ENCODE measurements around the gene RBM39. TPM values are rescaled to one million over a fixed set of nuclear protein-coding genes. Genes with fewer than 3 reads are reported as not detected.

The RBM39 gene
- polyA plus RNA-seq, 1 of the 3 experiments (the other 2 are of a cell fraction): 68.4 TPM

GRCh38 chr20:35720165-35721123 is 21.6 kb downstream of the RBM39 start:
- TF ChIP-seq MAX (IDR thresholded peaks at IDR 0.05; ENCODE audit: low read depth) (no peak), GATA2 (CRISPR knock-in tag; IDR thresholded peaks at IDR 0.05) (no peak), RFX5 (IDR thresholded peaks at IDR 0.05; ENCODE audit: low read length) (no peak), POLR2AphosphoS5 (IDR thresholded peaks at IDR 0.05; ENCODE audit: low read depth, low read length) (0 out of 2 replicates have a peak, but pooled peaks have one; percentile 8)
- Histone ChIP-seq H2AFZ (ENCODE audit: low read depth) (no peak overlapping the region), H3K27me3 (ENCODE audit: insufficient read depth) (no peaks in the 10 kb centered on the region), H3K4me3 (ENCODE audit: low read depth in 2 of 2, low read length in 1 of 2) (no peak overlapping the region), H3K9me3 (no peaks in the 10 kb centered on the region), H3K27ac (ENCODE audit: low read depth in 2 of 2, low read length in 1 of 2) (no peak overlapping the region), H3K4me1 (ENCODE audit: control insufficient read depth in 1 of 2, insufficient read depth in 2 of 2, low read depth in 1 of 2, low read length in 1 of 2) (no peaks in the 10 kb centered on the region), H3K4me2 (no peak overlapping the region), H3K9ac (no peak overlapping the region), H3K79me2 (ENCODE audit: insufficient read depth) (peaks cover 99% of the 10 kb centered on the region), H3F3A (replicated peaks; ENCODE audit: insufficient read depth) (peaks cover 58% of the 10 kb centered on the region), H4K20me1 (ENCODE audit: insufficient read depth) (peaks cover 95% of the 10 kb centered on the region), H3K9me2 (no peaks in the 10 kb centered on the region), H3K36me3 (replicated peaks in 1 of 2; ENCODE audit: control insufficient read depth in 1 of 2, insufficient read depth in 2 of 2, low read length in 1 of 2) (peaks cover 83 to 92% of the 10 kb centered on the region in 2 experiments)
- POLR2A ChIA-PET: interaction anchor here (0.6 to 1.8 kb wide), 2 partner anchors 9 to 22 kb away, joined by 3 to 9 read pairs; partner anchors contain the start of gene RBM39
- CTCF ChIA-PET: interaction anchor here (1.2 to 3.3 kb wide), 2 partner anchors 14 to 227 kb away, joined by 4 to 12 read pairs; no protein-coding TSS in a partner anchor
- WGBS (ENCODE audit: low lambda C conversion rate): 98% methylated on average over 13 of the region's 13 CpGs
- no peak for DNase-seq

GRCh38 chr20:35719717-35720116 is 22.3 kb downstream of the RBM39 start:
- WGBS (ENCODE audit: low lambda C conversion rate): 77% methylated on average over 8 of the region's 8 CpGs
- CTCF ChIA-PET: interaction anchor here (1.2 to 3.3 kb wide), 2 partner anchors 13 to 227 kb away, joined by 4 to 12 read pairs; no protein-coding TSS in a partner anchor
- Histone ChIP-seq H2AFZ (ENCODE audit: low read depth) (no peak overlapping the region), H3K79me2 (ENCODE audit: insufficient read depth) (peaks cover 99% of the 10 kb centered on the region), H3K27me3 (ENCODE audit: insufficient read depth) (no peaks in the 10 kb centered on the region), H4K20me1 (ENCODE audit: insufficient read depth) (peaks cover 96% of the 10 kb centered on the region), H3F3A (replicated peaks; ENCODE audit: insufficient read depth) (peaks cover 62% of the 10 kb centered on the region), H3K4me2 (no peak overlapping the region), H3K36me3 (replicated peaks in 1 of 2; ENCODE audit: control insufficient read depth in 1 of 2, insufficient read depth in 2 of 2, low read length in 1 of 2) (peaks cover 83 to 92% of the 10 kb centered on the region in 2 experiments), H3K4me1 (ENCODE audit: control insufficient read depth in 1 of 2, insufficient read depth in 2 of 2, low read depth in 1 of 2, low read length in 1 of 2) (no peaks in the 10 kb centered on the region), H3K9ac (no peak overlapping the region), H3K9me2 (no peaks in the 10 kb centered on the region), H3K9me3 (no peaks in the 10 kb centered on the region), H3K27ac (ENCODE audit: low read depth in 2 of 2, low read length in 1 of 2) (no peak overlapping the region), H3K4me3 (ENCODE audit: low read depth in 2 of 2, low read length in 1 of 2) (no peak overlapping the region)
- DNase-seq: no peak
- POLR2A ChIA-PET: interaction anchor here (0.6 to 1.8 kb wide), 2 partner anchors 8 to 23 kb away, joined by 3 to 9 read pairs; partner anchors contain the start of gene RBM39
- TF ChIP-seq NFIC (IDR thresholded peaks at IDR 0.05; ENCODE audit: borderline replicate concordance): no peak
- no peak for TF ChIP-seq REST (IDR thresholded peaks at IDR 0.05; ENCODE audit: low read depth, low read length)
- no peak for TF ChIP-seq MEF2A (IDR thresholded peaks at IDR 0.05; ENCODE audit: borderline replicate concordance, low read depth)
- TF ChIP-seq USF1 (IDR thresholded peaks at IDR 0.05; ENCODE audit: borderline replicate concordance, low read depth): no peak
- no peak for TF ChIP-seq FOXJ3 (CRISPR knock-in tag; IDR thresholded peaks at IDR 0.05)
- no peak for TF ChIP-seq FOXM1 (IDR thresholded peaks at IDR 0.05; ENCODE audit: low read depth)
- no peak for TF ChIP-seq YY1 (IDR thresholded peaks at IDR 0.05; ENCODE audit: low read depth)
- no peak for TF ChIP-seq USF2 (IDR thresholded peaks at IDR 0.05; ENCODE audit: borderline replicate concordance, low read depth, low read length)
- TF ChIP-seq GABPA (IDR thresholded peaks at IDR 0.05; ENCODE audit: low read depth): no peak
- TF ChIP-seq RXRA (IDR thresholded peaks at IDR 0.05; ENCODE audit: borderline replicate concordance, low read depth): no peak
- TF ChIP-seq CTCF (IDR thresholded peaks at IDR 0.05): no peak
- no peak for TF ChIP-seq GATA2 (CRISPR knock-in tag; IDR thresholded peaks at IDR 0.05)
- TF ChIP-seq TCF12 (IDR thresholded peaks at IDR 0.05): no peak
- TF ChIP-seq CHD2 (IDR thresholded peaks at IDR 0.05; ENCODE audit: low read length, partially characterized antibody): no peak
- no peak for TF ChIP-seq NRF1 (IDR thresholded peaks at IDR 0.05; ENCODE audit: low read depth, low read length)
- TF ChIP-seq FOSL2 (IDR thresholded peaks at IDR 0.05; ENCODE audit: borderline replicate concordance, low read depth): no peak

All from SK-N-SH (cell line).